Endometrial microvascular endothelial cells (primary cell): ENCODE data around the gene NES. TPM values are rescaled to one million over a fixed set of nuclear protein-coding genes. Genes with fewer than 3 reads are reported as not detected.

ENCODE experiments used
- in situ Hi-C: cut with HindIII; loops from 2 replicates; pipeline ENCODE4 v1.10.0; 2017; ENCODE audit warnings: low sequenced_read_pairs, low pct_unique_long_range_greater_than_20kb; ENCODE audit errors: inconsistent ontology term
- total RNA-seq: library from RNA; depleted of rRNA; stranded (reverse); fragments of >200 nt; gene quantifications from one replicate; pipeline ENCODE4 v1.2.3, GENCODE V29; 2015; ENCODE audit errors: inconsistent ontology term

NES gene
- total RNA-seq, 1 donor from 2014 or later = 239 TPM

DNA sequence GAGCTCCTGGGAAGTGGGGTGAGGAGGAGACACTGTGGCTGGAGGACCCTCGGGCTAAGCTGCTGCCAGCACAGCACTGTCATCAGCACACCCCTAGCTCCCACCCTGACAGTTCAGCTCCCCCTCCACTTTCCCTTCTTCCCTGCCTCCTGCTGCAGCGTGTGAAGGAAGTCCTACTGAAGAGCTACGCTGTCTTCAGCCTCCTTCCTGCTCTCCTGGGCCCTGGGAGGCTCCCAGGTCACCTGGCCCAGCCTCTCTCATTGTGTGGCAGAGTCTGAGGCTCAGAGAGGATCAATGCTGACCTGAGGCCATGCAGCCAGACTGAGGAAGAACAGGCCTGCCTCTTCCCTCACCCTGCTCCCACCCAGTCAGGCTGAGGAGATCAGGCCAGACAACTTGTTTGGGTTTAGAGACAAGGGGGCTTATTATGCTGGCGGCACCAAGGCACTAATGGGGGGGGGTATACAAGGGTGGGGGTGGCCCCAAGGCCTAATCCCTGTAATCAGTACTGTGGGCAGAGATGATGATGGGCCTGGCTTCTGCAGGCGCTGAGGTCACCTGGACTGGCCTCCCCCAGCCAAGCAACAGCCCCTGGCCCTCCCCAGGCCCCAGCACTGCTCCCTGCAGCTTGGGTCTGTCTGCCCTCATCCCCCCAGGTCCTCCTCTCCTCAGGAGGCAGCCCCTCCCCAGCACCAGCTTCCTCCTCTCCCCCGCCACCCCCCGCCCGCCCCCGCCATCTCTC is 9.1 kb downstream of the NES start:
- in situ Hi-C loops = no loop called here

DNA sequence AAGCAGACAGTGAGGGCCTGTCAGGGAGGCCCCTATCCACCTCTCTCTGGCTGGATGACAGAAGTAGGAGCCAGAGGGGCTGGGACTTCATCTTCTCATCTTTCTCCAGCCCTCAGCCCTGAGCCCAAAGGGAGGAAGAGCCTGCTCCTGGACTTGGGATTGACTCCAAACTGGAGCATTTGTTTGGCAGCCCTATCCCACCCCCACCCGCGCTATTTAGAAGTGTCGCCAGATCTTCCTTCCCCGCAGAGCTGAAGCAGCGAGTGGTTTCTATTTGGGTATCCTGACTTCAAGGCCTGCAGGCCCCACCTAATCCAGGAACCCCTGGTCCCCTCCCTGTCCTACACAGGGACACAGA is 9.6 kb downstream of the NES start:
- in situ Hi-C loops = no loop called here

DNA sequence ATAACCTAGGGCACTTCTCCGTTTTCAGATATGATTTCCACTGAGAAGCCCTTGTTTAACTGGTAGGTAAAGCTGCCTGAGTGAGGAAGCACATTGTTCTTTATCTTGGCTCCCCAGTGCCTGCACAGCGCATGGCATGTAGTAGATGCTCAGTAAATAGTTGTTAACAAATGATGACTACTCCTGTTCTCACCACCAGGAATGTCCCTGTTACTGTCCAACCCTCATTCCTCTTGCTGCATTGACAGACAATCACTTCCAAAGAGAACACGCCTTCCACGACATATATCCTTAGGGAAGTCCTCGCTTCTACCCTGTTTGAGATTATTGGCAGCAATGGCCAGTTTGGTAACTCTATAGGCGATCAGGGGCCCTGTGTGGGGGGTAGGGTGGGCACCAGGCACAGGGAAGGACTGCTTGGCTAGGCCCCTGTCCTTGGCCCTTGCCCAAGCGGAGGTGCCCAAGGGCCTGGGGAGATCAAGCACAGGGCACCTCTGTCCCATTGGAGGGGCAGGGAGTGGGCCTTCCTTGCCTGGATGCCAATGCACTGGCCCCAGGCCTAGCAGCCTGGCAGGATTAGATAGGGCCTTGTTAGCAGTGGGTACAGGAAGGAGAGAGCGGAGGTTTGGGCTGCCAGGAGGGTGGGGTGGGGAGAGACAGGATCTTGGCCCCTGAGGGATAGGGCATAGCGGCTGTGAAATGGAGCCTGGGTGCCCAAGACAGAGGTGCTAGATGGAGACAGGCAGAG is 10.2 kb downstream of the NES start:
- in situ Hi-C loops = no loop called here

DNA sequence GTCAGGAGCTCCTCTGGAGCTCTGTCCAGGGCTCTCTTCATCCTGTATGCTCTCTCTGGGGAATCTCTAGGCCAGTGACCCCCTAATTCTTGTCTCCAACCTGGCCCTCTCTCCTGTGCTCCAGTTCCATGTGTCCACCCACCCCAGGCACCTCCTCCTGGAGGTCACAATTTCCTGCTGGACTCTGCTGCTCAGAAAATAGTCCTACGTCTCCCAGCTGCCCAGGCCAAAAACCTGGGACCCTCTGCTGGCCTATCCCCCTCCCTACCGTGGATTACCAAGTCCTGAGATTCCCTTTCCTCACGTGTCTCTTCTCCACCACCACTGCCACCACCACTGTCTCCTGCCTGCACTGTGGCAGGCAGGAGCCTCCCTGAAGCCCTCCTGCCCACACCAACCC is 11.7 kb downstream of the NES start:
- in situ Hi-C loops = no loop called here

DNA sequence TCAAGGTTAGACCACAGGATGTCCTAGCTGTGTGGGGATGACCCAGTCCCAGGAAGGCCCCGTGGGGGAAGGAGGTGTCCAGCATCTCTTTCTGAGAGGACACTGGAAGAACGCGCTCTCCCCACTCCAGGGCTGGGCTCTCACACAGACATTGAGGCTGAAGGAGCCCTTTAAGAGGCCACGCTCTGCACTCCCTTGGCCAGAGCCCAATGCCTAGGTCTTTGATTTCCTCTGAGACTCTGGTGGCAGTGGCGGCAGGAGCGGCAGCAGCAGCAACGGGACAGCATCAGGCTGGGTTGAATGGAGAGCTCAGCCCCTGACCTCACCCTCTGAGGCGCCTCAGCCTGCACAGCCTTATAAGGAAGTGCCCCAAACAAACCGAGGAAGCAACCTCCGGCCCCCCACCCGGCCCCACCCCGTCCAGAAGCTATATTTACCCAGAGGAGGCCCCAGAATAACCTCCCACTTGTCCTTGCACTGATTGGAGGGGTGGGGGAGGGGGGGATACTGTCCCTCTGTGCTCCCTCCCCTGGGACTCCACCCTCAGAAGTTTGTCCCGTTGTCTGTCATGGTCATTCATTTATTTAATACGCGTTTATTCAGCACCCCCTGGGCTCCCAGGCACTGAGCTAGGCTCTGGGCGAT is 12.3 kb downstream of the NES start:
- in situ Hi-C loops = no loop called here

DNA sequence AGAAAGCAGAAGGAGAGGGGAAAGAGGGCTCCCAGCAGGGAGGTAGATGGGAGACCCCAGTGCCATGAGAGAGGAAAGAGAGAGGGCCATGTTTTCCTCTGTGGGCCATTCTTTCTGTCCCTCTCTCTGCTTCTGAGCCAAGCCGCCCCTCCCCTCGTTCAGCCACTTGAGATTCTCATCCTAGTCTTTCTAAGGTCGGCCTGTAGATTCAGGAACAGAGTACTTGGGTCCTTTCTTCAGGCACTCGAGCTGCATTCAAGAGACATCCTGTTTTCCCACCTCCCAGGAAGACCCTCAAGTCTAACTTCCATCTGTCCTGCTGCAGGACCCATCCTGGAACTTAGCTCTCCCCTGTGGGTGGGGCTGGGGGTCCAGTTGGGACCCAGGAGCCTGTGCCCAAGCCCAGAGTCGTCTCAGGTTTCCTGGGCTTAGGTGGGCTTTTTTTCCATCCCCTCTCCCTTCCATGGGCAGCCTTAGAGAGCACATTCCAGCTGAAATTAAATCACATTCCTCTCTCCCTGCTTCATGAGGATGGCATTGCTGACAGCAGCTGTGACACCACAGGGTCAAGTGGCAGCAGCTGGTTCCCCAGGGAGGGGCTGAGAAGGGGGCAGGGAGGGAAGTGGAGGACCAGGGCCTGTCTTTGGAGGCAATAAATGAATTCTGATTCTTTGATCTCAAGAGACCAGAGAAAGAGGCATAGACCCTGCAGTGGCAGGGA is 13.0 kb downstream of the NES start:
- in situ Hi-C loops = no loop called here

DNA sequence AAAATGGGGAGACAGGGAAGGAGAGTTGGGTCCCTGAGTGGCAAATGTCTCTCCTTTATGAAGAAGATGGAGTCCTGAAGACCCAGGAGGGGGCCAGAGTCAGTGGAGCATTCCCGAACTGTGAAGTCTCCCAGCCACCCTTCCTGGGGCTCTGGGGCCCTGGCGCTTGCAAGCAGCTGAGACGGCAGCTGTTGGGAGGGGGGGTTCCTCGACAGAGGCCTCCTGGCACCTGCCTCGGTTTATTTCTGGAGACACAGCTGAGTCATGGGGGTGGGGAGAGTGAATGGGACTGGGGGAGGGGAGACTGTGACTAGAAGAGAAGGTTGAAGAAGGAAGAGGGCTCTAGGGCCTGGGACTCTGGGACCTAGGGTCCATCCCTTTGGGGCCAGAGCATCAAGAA is 14.0 kb downstream of the NES start:
- in situ Hi-C loops = no loop called here

DNA sequence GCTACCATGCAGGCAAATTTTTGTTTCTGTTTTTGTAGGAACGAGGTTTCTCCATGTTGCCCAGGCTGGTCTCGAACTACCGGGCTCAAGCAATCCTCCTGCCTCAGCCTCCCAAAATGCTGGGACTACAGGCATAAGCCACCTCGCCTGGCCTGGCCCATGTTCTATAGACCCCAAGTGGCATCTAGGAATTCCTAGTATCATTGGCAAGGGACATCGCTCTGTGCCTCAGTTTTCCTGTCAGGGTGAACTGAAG is 14.5 kb downstream of the NES start:
- in situ Hi-C loops = no loop called here

DNA sequence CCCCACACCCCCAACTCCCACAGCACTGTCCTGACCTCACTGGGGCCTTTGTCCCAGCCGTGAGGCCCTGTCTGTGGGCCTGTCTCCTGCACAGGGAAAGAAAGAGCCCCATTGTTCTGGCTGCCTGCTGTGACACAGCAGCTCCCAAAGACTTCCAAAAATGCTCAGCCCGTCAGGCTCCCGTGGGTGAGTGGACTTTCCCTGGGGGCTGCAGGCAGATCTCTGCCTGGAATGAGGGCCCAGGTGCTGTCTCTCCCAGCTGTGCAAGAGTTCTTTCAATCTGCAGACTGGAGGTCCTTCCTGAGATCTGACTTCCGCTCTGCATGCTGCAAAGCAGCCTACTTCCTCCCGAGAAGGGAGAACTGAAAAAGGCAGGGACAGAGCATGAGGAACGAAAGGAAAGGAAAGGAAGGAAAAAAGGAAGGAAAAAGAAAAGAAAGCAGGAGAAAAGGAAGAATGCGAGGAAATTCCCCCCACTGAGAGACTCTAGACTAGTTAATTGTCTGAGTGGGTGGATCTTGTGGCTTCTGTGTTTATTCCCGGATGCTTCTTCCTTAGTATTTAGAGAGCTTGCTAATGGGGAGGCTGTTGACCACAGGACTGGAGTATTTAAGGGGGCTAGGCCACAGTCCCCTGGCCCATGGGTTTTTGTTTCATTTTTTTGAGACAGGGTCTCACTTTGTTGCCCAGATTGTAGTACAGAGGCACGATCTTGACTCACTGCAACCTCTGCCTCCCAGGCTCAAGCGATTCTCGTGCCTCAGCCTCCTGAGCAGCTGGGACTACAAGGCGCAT is 15.0 kb downstream of the NES start:
- in situ Hi-C loops = no loop called here

DNA sequence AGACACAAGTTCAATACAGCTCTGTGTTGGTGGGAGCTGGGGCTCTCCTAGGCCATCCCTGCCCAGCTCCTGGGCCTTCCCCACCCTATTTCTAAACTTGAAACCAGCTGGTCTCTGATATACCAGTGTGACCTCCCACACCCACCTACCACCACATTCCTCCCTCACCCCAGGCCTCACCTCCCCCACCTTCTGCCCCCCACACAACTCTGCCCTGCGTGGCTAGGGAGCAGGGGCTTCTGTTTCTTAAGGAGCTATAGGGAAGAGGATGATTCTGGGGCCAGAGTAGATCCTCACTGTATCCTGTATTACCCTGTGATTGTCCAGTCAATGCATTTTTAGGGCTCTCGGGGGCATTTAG is 16.5 kb downstream of the NES start:
- in situ Hi-C loops = no loop called here

DNA sequence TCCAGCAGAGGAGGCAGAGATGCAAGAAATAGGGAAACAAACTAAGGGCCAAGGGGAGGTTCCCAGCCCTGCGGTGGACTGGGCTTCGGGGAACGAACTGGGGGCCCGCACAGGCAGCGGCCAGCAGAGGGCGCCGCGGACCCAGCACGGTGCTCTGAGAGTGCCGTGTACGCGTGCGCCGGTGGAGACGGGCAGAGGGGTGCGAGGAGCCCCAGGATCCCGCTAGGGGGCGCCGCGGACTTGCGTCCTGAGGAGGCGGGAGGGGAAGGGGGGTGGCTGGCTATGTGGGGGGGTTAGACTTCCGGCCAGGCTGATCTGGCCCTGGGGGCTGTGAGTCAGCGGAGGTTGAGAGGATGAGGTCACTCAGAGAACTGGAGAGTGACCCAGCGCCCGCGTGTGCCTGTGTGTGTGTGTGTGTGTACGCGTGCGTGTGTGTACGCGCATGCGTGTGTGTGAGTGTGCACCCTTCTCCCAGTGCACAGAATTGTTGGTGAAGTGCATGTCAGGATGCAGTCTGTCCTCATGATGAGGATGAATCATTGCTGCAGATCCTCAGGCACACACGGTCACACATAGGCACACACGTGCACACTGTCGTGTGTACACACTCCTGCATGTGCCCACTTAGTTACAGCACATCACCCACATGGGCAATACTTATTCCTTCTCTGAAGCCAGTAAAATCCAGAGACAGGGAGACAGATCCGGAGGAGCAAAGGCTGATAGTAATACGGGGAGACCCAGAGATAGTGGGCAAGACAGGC is 17.0 kb downstream of the NES start:
- in situ Hi-C loops = no loop called here

DNA sequence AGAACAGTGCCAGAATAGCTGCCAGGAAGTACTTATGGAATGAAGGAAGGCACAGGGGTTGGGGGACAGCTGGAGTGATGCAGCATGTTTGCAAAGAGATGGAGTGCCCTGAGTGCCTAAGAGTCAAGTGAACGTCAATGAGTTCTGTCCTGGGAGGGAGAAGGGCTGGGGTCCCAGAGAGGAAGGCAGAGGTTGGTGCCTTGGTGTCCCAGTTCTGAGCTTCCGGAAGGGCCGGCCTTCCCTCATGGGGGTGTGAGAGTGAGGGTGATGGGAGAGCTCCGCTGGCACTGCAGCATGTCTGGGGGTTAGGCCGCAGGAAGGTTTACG is 17.6 kb downstream of the NES start:
- in situ Hi-C loops = no loop called here

DNA sequence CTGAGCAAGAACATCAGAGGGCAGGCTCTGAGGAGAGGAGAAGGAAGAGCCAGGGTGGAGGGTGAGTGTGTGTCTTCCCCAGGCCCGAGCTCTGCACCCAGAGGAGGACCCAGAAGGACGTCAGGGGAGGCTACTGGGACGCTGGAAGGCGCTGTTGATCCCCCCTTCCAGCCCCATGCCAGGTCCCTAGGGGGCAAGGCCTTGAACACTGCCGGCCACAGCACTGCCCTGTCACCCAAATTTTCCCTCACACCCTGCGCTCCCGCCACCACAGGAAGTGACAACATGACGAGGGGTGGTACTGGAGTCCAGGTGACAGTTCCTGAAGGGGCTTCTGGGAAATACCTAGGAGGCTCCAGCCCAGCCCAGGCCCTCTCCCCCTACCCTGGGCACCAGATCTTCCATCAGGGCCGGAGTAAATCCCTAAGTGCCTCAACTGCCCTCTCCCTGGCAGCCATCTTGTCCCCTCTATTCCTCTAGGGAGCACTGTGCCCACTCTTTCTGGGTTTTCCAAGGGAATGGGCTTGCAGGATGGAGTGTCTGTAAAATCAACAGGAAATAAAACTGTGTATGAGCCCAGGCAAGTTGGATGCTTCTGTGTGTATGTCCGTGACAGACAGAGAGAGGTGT is 18.1 kb downstream of the NES start:
- in situ Hi-C loops = no loop called here

DNA sequence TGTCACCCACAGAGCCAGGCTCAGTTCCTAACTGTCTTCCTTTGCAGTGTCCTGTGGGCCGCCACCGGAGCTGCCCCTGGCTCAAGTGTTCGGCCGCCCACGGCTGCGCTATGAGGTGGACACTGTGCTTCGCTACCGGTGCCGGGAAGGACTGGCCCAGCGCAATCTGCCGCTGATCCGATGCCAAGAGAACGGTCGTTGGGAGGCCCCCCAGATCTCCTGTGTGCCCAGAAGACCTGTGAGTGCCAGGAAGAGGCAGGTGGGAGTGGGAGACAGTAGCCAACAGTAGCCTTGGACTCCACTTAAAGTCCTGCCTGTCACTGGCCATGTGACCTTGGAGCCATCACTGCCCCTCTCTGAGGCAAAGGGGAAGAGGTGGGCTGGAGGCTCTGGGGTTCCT is 18.7 kb downstream of the NES start:
- in situ Hi-C loops = no loop called here

DNA sequence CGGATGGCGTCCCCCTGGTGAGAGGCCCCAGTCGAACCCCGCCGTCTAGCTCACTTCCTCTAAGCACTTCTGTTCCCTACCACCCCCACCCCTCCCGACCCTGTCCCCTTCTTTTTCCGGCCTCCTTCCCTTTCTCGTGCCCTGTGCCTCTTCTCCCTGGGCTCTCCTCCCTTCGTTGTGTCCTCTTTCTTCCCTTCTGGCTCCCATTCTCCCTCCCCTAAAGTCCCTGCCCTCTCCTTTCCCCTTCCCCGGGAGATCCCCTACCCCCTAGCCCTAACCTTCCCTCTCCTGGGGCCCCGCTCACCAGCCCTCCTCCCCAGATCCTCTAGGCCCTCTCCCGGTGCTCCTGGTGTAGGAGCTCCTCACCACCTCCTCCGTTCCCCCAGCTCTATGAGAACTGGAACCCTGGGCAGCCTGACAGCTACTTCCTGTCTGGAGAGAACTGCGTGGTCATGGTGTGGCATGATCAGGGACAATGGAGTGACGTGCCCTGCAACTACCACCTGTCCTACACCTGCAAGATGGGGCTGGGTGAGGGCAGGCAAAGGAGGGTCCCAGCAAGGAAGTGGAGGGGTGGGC is 19.4 kb downstream of the NES start:
- in situ Hi-C loops = no loop called here

DNA sequence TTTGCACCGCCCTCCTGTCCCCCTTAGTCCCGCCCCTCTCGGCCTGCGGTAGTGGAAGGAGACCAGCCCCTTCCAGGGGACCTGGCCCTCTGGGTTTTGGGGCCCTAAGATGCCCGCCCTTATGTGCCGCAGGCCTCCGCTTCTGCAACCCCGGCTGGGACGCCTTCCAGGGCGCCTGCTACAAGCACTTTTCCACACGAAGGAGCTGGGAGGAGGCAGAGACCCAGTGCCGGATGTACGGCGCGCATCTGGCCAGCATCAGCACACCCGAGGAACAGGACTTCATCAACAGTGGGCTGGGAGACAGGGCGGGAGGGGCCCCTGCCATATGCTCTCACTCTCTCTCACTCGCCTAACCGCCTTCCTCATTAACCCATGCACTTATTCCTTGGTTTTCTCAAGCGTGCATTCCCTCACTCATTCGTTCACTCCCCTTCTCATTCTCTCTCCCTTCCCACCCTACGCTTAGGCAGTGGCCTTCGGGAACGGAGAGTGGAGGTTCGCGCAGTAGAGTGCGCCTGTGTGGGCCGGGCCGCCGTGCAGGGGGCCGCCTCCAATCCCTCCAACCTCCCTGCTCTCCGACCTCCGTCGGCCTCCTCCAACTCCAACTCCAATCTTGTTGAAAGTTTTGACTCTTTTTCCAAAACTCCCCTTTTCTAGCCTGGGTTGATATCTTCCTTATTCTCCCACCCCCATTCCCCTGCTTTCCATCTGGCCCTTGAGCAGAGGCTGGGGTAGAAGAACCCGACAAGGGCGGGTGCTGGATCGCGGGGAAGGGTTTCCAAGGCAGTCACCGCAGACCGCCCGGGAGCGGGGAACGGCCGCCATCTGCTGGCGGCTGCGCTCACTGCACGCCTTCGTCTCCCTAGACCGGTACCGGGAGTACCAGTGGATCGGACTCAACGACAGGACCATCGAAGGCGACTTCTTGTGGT is 20.1 kb downstream of the NES start:
- in situ Hi-C loops = no loop called here
